PC-3 (cell line): Measurements from ENCODE around the gene GXYLT1. TPM values are rescaled to one million over a fixed set of nuclear protein-coding genes. Genes with fewer than 3 reads are reported as not detected.

Experiments
- ATAC-seq: fragments of 200-7000 bp; cut with Tn5 transposase; 2 replicates; pipeline ENCODE4 v1.9.1; 2020; ENCODE audit warnings: mild to moderate bottlenecking, moderate library complexity
- BruUV-seq: library from RNA; stranded (reverse); fragments of 400-500 nt; replicated peaks from 2 replicates; lab custom pipeline; 2021; lab: Mats Ljungman, UMichigan
- CTCF ChIA-PET: fragments of 300-600 bp; sonication (Branson Sonifier 250); formaldehyde crosslinking; loops from one replicate; lab custom pipeline; 2022; ENCODE audit warnings: antibody characterized with exemption; lab: Charles Lee
- POLR2A ChIA-PET: fragments of 300-600 bp; sonication (Branson Sonifier 250); formaldehyde crosslinking; loops from one replicate; lab custom pipeline; 2022; ENCODE audit warnings: antibody characterized with exemption; ENCODE audit not compliant: unreplicated experiment; lab: Charles Lee
- DNase-seq: peaks from one replicate; pipeline ENCODE4 v3.0.0-alpha.2; 2015
- H2AFZ ChIP-seq: fragments of 300-600 bp; sonication (generic); 2 replicates; pipeline ENCODE4 v1.6.0; 2016; ENCODE audit warnings: antibody characterized with exemption, low read length
- H3F3A ChIP-seq: fragments of 300-600 bp; sonication (generic); one replicate; pipeline ENCODE4 v1.6.0; 2017; ENCODE audit warnings: antibody characterized with exemption, low read length, control low read depth, mild to moderate bottlenecking; ENCODE audit not compliant: unreplicated experiment
- H3K27ac ChIP-seq: fragments of 300-600 bp; sonication (generic); 2 replicates; pipeline ENCODE4 v1.5.1; 2016; ENCODE audit warnings: mild to moderate bottlenecking, low read length
- H3K27me3 ChIP-seq: fragments of 300-600 bp; sonication (generic); 2 replicates; pipeline ENCODE4 v1.6.1; 2016; ENCODE audit warnings: low read length, mixed read lengths
- H3K36me3 ChIP-seq: fragments of 300-600 bp; sonication (generic); 2 replicates; pipeline ENCODE4 v1.6.1; 2016; ENCODE audit warnings: low read depth, mixed run types, low read length, mixed read lengths
- H3K4me1 ChIP-seq: fragments of 300-600 bp; sonication (generic); 2 replicates; pipeline ENCODE4 v1.5.1; 2016; ENCODE audit warnings: low read length; ENCODE audit not compliant: insufficient read depth
- H3K4me2 ChIP-seq: fragments of 300-600 bp; sonication (generic); 2 replicates; pipeline ENCODE4 v1.6.0; 2016; ENCODE audit warnings: low read length
- H3K4me3 ChIP-seq: fragments of 300-600 bp; sonication (generic); 2 replicates; pipeline ENCODE4 v1.5.1; 2016; ENCODE audit warnings: mild to moderate bottlenecking, low read length, mixed read lengths
- H3K79me2 ChIP-seq: fragments of 300-600 bp; sonication (generic); 2 replicates; pipeline ENCODE4 v1.6.1; 2017; ENCODE audit warnings: low read length, mixed read lengths
- H3K9ac ChIP-seq: fragments of 300-600 bp; sonication (generic); 2 replicates; pipeline ENCODE4 v1.6.0; 2016; ENCODE audit warnings: mild to moderate bottlenecking, low read length
- H3K9me2 ChIP-seq: fragments of 300-600 bp; sonication (generic); replicated peaks from 2 replicates; pipeline ENCODE4 v1.6.1; 2016; ENCODE audit warnings: mixed run types, low read length, mixed read lengths
- H3K9me3 ChIP-seq: fragments of 300-600 bp; sonication (generic); 2 replicates; pipeline ENCODE4 v1.6.1; 2016; ENCODE audit warnings: low read length, mixed read lengths
- H4K20me1 ChIP-seq: fragments of 300-600 bp; sonication (generic); 2 replicates; pipeline ENCODE4 v1.6.1; 2016; ENCODE audit warnings: low read length, mixed read lengths
- CTCF ChIP-seq: fragments of 300-600 bp; sonication (generic); conservative IDR thresholded peaks from 2 replicates; pipeline ENCODE4 v1.5.1; 2017; ENCODE audit warnings: antibody characterized with exemption, low read depth, mild to moderate bottlenecking, low read length
- EZH2 ChIP-seq: fragments of 300-600 bp; sonication (generic); IDR thresholded peaks from one replicate; pipeline ENCODE4 v1.6.1; 2017; ENCODE audit warnings: antibody characterized with exemption, mild to moderate bottlenecking, low read length; ENCODE audit not compliant: unreplicated experiment
- EZH2phosphoT487 ChIP-seq: fragments of 300-600 bp; sonication (generic); IDR thresholded peaks from 2 replicates; pipeline ENCODE4 v1.6.1; 2018; ENCODE audit warnings: mild to moderate bottlenecking, antibody characterized with exemption, low read length, borderline replicate concordance
- intact Hi-C: fragments of 100-400 bp; cut with micrococcal nuclease; formaldehyde crosslinking; loops from 2 replicates; pipeline ENCODE4 v1.9.0; 2023
- total RNA-seq: library from RNA; depleted of rRNA; stranded (reverse); fragments of >200 nt; gene quantifications from 2 replicates; pipeline ENCODE4 v1.2.3, GENCODE V29; 2014

Gene GXYLT1
- total RNA-seq, 1 experiment from 2014 or later: 5.1 TPM

GRCh38 chr12:42161529-42161928, 16.9 kb upstream of the GXYLT1 start:
- no peaks in the 10 kb centered on the region for H3K9me3 ChIP-seq
- H3F3A ChIP-seq: no peaks in the 10 kb centered on the region
- peaks cover 9% of the 10 kb centered on the region; the same call in 1 of the 2 replicates for H3K36me3 ChIP-seq
- DNase-seq (no peak), ATAC-seq (no peak)
- H4K20me1 ChIP-seq: no peaks in the 10 kb centered on the region
- H2AFZ ChIP-seq: no peak overlapping the region
- no peak overlapping the region for H3K9ac ChIP-seq
- ChIA-PET POLR2A (interaction anchor here (0.6 kb wide), 1 partner anchor 281 kb away, joined by 4 read pairs; no protein-coding TSS in a partner anchor), CTCF (no interaction called here)
- BruUV-seq: no TSS peak
- no peak overlapping the region for H3K4me3 ChIP-seq
- intact Hi-C loops: no loop called here
- no peaks in the 10 kb centered on the region for H3K27me3 ChIP-seq
- H3K27ac ChIP-seq: no peak overlapping the region
- H3K9me2 ChIP-seq: no peaks in the 10 kb centered on the region
- H3K4me1 ChIP-seq: peaks cover 9% of the 10 kb centered on the region
- H3K4me2 ChIP-seq: no peak overlapping the region
- TF ChIP-seq EZH2phosphoT487 (no peak), EZH2 (no peak), CTCF (no peak)
- H3K79me2 ChIP-seq: no peaks in the 10 kb centered on the region

GRCh38 chr12:42156232-42156631, 11.6 kb upstream of the GXYLT1 start:
- Histone ChIP-seq H3K27me3 (no peaks in the 10 kb centered on the region), H2AFZ (no peak overlapping the region), H3K4me2 (no peak overlapping the region), H3K36me3 (peaks cover 9% of the 10 kb centered on the region; the same call in 1 of the 2 replicates), H4K20me1 (no peaks in the 10 kb centered on the region), H3F3A (no peaks in the 10 kb centered on the region), H3K27ac (no peak overlapping the region), H3K9me3 (no peaks in the 10 kb centered on the region), H3K4me3 (no peak overlapping the region), H3K9me2 (no peaks in the 10 kb centered on the region), H3K9ac (no peak overlapping the region), H3K79me2 (no peaks in the 10 kb centered on the region), H3K4me1 (no peaks in the 10 kb centered on the region)
- DNase-seq (no peak), ATAC-seq (no peak)
- TF ChIP-seq EZH2: no peak
- no peak for TF ChIP-seq EZH2phosphoT487
- TF ChIP-seq CTCF: no peak
- intact Hi-C loops: no loop called here
- BruUV-seq: TSS peak; percentile 15
- ChIA-PET POLR2A (no interaction called here), CTCF (no interaction called here)

DNA sequence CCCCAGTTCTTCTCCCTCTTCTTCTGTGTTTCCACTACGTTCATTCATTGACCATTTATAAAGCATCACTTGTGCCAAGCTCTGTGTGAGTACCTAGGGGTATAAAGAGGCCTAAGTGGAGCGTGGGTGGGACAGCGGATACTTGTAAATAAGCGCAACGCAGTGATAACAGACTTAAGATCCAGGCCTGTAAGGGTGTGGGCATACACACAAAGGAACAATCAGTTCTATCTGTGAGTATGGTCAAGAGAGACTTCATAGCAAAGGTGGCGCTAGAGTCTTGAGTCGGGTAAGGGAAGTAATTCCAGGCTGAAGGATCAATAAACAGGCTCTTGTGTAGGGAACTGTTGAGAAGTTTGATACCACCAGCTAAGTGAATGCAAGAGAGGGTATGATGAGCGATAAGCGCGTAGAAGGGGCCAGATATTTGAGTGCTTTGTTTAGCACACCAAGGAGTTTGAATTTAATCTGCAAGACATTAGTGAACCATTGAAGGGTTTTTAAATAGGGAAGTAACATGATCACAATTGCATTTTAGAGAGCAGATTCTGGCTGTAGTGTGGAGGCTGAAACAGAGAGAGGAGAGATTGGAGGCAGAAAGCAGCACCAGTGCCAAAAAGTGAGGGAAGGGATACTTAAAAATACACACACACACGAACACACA, 1.0 kb upstream of the GXYLT1 start:
- TF ChIP-seq EZH2 (no peak), EZH2phosphoT487 (no peak), CTCF (no peak; the same call in 1 of the 2 replicates)
- Histone ChIP-seq H3K9ac (peak overlapping the region; percentile 68; the same call in 1 of the 2 replicates), H3K9me2 (no peaks in the 10 kb centered on the region), H2AFZ (peak overlapping the region; percentile 96), H3K36me3 (no peaks in the 10 kb centered on the region), H3K79me2 (peaks cover 35% of the 10 kb centered on the region), H3K9me3 (no peaks in the 10 kb centered on the region), H3K4me2 (peak overlapping the region; percentile 90), H3F3A (no peaks in the 10 kb centered on the region), H3K27me3 (no peaks in the 10 kb centered on the region), H3K4me1 (peaks cover 23% of the 10 kb centered on the region; the same call in 1 of the 2 replicates), H3K27ac (no peak overlapping the region), H4K20me1 (peaks cover 11% of the 10 kb centered on the region; the same call in 1 of the 2 replicates), H3K4me3 (peak overlapping the region; percentile 86; the same call in 1 of the 2 replicates)
- no peak for ATAC-seq
- ChIA-PET CTCF (no interaction called here), POLR2A (no interaction called here)
- no TSS peak for BruUV-seq
- intact Hi-C loops: no loop called here
- DNase-seq: peak; percentile 4
